Erythroblast (primary cell): ENCODE data around the gene CCL28.

Source experiments
- GATA1 ChIP-seq: IDR thresholded peaks from 2 replicates; pipeline ENCODE4 v1.6.1; 2011; ENCODE audit warnings: low read depth, mild to moderate bottlenecking, control low read depth, low read length, moderate library complexity
- POLR2A ChIP-seq: IDR thresholded peaks from 2 replicates; pipeline ENCODE4 v1.6.1; 2011; ENCODE audit warnings: mild to moderate bottlenecking, low read length

GRCh38 chr5:43358726-43359125 is 53.5 kb downstream of the CCL28 start:
- TF ChIP-seq POLR2A (no peak), GATA1 (no peak)
